Right ventricle myocardium inferior (tissue), 1 donor: ENCODE data around the gene TAF4B. TPM values are rescaled to one million over a fixed set of nuclear protein-coding genes. Genes with fewer than 3 reads are reported as not detected.
"Not testable (repeated sequence)": the region's sequence is repeated elsewhere in the genome, so short reads cannot be mapped to it uniquely, and the experiment has no call there.

ENCODE experiments used
- ATAC-seq: fragments of 200-7000 bp; cut with Tn5 transposase; one replicate; pipeline ENCODE4 v1.9.1; 2020; ENCODE audit warnings: mild to moderate bottlenecking, moderate library complexity
- DNase-seq: peaks from one replicate; pipeline ENCODE4 v3.0.0; 2021; ENCODE audit errors: missing footprints
- intact Hi-C: fragments of 100-400 bp; cut with DNase I; formaldehyde crosslinking; loops from one replicate; pipeline ENCODE4 v1.11.0; 2022
- long read RNA-seq: library from polyadenylated mRNA; unstranded; transcript quantifications from one replicate; pipeline ENCODE4 v2.0.0, GENCODE V29; 2021
- total RNA-seq: library from RNA; stranded (reverse); fragmentation: NEBNext Ultra II Directional; extraction: Animal tissue kit (Norgen Biotek cat#: 25700); gene quantifications from one replicate; pipeline ENCODE4 v1.2.1, GENCODE V29; 2021
- donor health status: DM: no; HTN: yes; CAD: no; lungs with severe emphysema.

The TAF4B gene, protein sequence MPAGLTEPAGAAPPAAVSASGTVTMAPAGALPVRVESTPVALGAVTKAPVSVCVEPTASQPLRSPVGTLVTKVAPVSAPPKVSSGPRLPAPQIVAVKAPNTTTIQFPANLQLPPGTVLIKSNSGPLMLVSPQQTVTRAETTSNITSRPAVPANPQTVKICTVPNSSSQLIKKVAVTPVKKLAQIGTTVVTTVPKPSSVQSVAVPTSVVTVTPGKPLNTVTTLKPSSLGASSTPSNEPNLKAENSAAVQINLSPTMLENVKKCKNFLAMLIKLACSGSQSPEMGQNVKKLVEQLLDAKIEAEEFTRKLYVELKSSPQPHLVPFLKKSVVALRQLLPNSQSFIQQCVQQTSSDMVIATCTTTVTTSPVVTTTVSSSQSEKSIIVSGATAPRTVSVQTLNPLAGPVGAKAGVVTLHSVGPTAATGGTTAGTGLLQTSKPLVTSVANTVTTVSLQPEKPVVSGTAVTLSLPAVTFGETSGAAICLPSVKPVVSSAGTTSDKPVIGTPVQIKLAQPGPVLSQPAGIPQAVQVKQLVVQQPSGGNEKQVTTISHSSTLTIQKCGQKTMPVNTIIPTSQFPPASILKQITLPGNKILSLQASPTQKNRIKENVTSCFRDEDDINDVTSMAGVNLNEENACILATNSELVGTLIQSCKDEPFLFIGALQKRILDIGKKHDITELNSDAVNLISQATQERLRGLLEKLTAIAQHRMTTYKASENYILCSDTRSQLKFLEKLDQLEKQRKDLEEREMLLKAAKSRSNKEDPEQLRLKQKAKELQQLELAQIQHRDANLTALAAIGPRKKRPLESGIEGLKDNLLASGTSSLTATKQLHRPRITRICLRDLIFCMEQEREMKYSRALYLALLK
- 1.2 TPM for total RNA-seq
- long read RNA-seq = 0 reads

DNA sequence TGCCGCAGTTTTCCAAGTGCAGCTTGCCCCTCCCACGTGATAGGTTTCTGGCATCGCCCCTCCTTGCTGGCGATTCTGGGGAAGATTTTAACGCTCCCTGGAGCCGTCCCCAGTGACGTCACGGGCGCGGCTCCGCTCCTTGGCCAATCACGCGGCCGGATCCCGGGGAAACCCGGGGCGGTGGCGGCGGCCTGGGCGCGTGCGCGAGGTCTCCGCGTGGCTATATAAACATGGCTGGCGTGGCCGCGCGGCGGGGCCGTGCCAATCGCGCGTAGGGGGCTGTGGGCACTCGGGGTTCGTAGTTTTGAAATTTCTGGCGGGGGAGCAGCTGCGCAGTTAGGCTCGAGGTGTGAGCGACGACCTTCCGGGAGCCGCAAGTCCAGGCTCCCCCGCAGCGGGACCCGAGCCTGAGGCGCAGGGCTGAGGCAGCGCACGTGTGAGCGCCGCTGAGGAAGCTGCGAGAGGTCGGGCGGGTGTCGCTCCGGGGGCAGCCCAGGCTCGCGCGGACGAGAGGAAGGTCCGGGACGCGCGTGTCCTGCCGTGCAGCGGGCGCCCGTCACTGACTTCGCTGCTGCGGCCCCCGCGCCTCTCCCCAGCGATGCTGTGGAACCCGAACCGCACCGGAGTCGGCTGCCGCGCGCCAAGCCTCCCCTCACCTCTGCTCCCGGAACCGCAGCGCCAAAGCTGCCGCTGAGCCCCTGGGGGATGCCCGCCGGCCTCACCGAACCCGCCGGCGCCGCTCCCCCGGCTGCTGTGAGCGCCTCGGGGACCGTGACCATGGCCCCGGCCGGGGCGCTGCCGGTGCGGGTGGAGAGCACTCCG, at the start of gene TAF4B:
Gene TAF4B, plus strand, starts transcription at position 217 of the 822 bp plus-strand sequence. Its CDS starts 489 bp downstream, at position 706.
- intact Hi-C loops = loop anchor here (2.0 to 10.0 kb wide), 2 partner anchors 136 to 202 kb away; partner anchors contain the start of gene SS18
- peak; percentile 96 for DNase-seq
- ATAC-seq = peak; percentile 99

DNA sequence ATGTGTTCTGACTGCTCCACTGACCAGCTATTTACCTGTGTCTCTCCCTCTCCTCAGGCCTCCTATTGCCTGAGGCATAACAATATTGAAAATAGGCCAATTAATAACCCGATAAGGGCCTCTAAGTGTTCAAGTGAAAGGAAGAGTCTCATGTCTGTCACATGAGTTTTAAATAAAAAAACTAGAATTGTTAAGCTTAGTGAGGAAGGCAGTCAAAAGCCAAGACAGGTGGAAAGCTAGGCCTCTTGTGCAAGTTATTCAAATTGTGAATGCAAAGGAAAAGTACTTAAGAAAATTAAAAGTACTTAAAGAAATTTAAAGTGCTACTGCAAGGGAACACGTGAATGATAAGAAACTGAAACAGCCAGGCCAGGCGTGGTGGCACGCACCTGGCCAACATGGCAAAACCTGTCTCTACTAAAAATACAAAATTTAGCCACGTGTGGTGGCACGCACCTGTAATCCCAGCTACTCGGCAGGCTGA, 44.9 kb upstream of the TAF4B start:
- ATAC-seq (no peak), DNase-seq (no peak)
- intact Hi-C loops = no loop called here

DNA sequence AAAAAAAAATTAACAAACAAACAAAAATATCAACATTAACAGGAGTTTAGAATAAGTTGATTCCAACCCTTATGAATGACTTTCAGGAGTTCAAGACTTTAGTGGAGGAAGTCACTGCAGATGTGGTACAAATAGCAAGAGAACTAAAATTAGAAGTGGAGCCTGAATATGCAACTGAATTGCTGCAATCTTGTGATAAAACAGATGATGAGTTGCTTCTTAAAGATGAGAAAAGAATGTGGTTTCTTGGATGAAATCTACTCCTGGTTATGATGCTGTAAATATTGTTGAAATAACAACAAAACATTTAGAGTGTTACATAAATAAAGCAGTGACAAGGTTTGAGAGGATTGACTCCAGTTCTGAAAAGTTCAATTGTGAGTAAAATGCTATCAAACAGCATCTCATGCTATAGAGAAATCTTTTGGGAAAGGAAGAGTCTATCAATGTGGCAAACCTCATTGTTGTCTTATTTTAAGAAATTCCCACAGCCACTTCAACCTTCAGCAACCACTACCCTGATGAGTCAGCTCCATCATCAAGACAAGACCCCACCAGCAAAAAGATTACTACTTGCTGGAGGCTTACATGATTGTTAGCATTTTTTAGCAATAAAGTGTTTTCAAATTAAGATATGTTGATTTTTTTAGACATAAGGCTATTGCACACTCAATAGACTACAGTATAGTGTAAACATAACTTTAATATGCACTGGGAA, 42.7 kb upstream of the TAF4B start:
- ATAC-seq = no peak
- no peak for DNase-seq
- intact Hi-C loops = no loop called here

DNA sequence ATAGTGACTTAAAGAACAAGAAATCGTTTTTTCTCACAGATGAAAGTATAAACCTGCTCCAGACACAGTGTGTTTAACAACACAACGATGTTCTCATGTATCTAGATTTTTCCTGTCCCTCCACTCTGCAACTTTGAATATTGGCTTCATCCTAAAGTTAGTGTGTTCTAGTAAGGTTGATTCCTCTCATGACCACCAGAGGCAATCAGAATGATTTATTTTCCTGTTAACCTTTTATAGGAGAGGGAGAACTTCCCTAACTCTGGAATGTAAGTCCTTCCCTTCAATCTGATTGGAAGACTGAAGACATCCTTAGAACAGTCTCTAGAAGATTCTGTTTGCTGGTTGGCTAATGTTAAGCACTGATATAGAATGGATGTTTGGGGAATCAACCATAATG, 41.0 kb upstream of the TAF4B start:
- no peak for DNase-seq
- intact Hi-C loops = no loop called here
- no peak for ATAC-seq

DNA sequence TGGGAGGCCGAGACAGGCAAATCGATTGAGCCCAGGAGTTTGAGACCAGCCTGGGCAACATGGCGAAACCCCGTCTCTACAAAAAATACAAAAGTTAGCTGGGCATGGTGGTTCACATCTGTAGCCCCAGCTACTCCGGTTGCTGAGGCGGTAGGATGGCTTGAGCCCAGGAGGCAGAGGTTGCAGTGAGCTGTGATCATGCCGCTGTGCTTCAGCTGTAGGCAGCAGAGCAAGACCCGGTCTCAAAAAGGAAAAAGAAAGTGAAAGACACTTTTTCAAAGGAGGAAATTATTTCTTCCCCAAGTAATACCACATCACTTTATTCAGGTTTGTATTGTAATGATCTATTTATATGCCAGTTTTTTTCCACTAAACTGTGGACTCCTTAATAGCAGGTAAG, 35.7 kb upstream of the TAF4B start:
- intact Hi-C loops = no loop called here
- ATAC-seq (no peak), DNase-seq (no peak)

DNA sequence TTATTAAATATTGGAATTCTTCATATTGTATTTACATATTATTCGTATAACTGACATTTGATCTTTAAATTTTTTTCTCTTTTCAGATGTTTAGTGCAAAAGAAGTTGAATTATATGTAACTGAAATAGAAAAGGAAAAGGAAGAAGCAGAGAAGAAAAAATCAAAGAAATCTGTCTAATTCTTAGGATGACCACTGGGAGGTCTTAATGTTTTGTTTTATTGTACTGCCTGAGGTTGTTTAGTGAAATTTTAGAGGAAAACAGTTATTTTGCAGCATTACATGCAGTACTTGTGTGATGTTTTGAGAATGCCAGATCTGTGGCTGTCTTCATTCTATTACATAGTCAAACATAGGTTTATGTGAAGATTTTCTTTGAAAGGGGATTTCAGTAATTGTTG, 34.0 kb upstream of the TAF4B start:
- no peak for DNase-seq
- no peak for ATAC-seq
- intact Hi-C loops = no loop called here

DNA sequence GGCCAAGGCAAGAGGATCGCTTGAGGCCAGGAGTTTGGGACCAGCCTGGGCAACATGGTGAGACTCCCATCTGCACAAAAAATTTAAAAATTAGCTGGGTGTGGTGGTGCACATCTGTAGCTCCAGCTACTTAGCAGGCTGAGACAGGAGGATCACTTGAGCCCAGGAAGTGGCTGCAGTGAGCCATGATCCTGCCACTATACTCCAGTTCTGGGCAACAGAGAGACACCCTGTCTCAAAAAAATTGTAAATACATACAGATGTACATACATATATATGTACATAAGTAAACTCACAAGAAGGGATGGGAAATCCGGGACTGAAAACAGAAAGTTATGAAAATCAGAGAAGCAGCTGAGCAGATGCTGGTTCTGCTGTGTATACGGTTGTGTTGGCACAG, 29.6 kb upstream of the TAF4B start:
- no peak for ATAC-seq
- DNase-seq = no peak
- intact Hi-C loops = no loop called here

DNA sequence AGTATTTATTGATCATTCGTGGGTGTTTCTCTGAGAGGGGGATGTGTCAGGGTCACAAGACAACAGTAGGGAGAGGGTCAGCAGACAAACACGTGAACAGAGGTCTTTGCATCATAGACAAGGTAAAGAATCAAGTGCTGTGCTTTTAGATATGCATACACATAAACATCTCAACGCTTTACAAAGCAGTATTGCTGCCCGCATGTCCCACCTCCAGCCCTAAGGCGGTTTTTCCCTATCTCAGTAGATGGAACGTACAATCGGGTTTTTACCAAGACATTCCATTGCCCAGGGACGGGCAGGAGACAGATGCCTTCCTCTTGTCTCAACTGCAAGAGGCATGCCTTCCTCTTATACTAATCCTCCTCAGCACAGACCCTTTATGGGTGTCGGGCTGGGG, 24.2 kb upstream of the TAF4B start:
- intact Hi-C loops, DNase-seq, ATAC-seq: not testable (repeated sequence)

DNA sequence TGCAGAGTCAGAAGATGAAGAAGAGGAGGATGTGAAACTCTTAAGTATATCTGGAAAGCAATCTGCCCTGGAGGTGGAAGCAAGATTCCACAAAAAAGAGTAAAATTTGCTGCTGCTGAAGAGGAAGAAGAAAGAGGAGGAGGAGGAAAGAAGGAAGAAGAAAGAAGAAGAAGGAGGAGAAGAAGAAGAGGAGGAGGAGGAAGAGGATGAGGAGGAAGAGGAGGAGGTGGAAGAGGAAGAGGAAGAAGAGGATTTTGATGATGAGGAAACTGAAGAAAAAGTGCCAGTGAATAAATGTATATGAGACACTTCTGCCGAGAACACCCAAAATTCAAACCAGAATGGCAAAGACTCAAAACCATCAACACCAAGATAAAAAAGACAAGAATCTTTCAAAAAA, 20.9 kb upstream of the TAF4B start:
- ATAC-seq = no peak
- DNase-seq = no peak
- intact Hi-C loops = no loop called here

DNA sequence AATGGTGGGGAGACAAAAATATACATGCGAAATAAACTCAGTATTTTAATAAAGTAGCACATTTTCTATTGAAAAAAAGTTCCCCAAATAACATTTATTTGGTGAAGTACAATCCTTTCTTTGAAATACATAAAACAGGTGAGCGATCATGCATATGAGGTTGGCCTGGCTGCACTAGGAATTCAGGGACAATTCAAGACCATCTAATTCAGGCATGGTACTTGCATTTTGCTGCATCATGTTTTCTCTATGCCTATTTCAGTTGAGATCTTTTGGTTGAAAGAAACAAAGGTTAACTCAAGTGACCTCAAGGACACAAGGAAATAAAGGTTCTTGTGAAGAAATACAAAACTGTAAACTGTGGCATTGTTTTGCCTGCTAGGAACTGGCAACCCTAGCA, 19.8 kb upstream of the TAF4B start:
- DNase-seq (no peak), ATAC-seq (no peak)
- intact Hi-C loops = no loop called here

DNA sequence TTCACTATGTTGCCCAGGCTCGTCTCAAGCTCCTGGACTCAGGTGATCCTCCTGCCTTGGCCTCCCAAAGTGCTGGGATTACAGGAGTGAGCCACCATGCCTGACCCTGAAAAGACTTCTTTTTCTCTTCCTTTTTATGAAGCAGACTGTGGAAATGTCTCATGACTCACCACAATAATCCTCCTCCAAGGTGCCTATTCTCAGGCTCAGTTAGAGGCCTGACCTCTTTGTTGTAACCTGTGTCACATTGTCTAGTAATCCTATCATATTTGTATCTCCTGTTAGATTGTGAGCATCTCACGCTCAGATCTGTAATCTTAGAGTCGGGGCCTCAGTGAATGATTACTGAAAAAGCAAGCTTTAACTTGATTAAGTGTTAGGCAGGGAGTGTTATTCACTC, 18.3 kb upstream of the TAF4B start:
- intact Hi-C loops = no loop called here
- no peak for DNase-seq
- no peak for ATAC-seq

DNA sequence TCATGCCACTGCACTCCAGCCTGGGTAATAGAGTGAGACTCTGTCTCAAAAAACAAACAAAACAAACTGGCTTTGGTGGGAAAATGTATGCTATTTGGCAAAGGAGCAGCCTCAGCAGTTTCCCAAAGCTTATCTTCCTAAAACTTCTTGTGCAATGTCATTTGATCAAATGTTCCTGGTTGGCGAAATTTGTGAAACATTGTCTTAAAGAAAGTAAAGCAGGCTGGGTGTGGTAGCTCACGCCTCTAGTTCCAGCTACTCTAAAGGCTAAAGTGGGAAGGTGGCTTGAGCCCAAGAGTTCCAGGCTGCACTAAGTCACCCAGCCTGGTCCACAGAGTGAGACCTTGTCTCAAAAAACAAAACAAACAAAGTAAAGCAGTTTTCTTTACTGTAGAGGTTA, 17.3 kb upstream of the TAF4B start:
- DNase-seq = no peak
- intact Hi-C loops = no loop called here
- ATAC-seq = no peak

DNA sequence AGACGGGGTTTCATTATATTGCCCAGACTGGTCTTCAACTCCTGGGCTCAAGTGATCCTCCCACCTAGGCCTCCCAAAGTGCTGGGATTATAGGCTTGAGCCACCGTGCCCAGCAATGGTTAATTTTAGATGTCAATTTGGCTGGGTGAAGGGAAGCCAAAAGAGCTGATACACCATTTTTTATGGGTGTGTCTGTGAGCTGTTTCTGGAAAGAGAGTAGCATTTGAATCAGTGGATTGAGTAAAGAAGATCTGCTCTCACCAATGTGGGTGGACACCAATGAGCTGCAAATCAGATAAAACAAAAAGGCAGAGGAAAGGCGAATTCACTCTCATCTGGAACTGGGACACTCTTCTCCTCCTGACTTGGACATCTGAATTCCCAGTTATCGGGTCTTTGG, 16.1 kb upstream of the TAF4B start:
- DNase-seq = no peak
- intact Hi-C loops = no loop called here
- ATAC-seq = no peak

DNA sequence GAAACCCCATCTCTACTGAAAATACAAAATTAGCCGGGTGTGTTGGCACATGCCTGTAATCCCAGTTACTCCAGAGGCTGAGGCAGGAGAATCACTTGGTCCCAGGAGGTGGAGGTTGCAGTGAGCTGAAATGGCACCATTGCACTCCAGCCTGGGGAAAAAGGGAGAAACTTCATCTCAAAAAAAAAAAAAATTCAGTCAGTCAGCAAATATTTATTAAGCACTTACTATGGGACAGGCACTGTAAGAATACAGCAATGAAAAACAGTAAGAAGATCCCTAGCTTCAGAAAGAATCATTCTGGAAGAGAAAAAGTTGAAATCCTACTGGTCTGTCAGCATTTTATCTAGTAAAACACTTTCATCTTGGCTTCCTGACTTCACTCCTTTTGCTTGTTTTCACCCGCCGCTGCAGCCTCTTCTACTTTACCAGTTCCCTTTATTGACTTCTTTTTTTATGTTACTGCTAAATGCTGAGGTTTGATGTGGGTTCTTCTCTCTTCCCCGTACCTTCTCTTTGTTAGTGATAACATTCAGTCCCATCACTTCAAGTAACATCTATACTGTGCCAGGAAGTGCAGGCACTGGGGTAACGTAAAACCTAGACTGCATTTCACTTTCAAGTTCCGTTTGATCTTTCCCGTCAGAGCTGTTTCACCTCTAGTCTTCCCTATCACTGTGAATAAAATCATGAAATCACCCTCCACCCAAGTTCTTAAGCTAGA, 10.8 kb upstream of the TAF4B start:
- intact Hi-C loops = no loop called here
- DNase-seq = no peak
- no peak for ATAC-seq

DNA sequence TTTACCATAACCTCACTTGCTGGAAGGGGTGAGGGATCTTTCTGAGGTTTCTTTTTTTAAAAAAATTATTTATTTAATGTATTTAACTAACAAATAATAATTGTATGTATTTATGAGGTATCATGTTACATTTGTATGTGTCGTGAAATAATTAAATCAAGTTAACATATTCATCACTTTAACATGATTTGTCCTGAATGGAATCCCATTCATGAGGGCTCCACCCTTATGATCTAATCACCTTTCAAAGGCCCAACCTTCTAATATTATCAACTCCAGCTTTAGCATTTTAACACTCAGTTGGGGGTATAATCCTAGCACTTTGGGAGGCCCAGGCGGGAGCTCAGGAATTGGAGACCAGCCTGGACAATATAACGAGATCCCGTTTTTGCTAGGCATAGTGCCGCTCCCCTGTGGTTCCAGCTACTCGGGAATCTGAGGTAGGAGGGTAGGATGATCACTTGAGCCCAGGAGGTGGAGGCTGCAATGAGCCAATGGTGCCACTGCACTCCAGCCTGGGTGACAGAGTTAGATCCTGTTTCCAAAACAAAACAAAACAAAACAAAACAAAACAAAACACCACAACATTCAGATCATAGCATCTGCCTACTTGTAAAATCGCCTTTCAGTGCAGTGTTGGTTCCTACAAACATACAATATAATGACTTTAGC, 1.1 kb upstream of the TAF4B start:
- intact Hi-C loops = loop anchor here (10.0 kb wide), 1 partner anchor 200 kb away; no protein-coding TSS in a partner anchor
- ATAC-seq (no peak), DNase-seq (no peak)

DNA sequence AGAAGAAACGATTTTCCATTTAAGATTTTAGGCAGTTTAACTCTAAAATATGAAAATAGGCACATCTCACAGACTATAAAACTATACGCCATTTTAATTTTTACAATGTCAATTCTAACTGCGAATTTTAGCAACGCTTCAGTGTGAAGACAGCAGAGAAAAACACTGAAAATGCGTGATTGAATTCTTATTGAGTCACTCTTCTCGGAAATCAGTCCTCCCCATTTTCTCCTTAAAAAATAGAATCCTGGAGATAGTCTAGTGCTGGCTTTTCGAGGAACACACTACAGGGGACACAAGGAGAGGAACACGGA, 373 bp upstream of the TAF4B start:
- intact Hi-C loops = loop anchor here (2.0 to 10.0 kb wide), 2 partner anchors 135 to 201 kb away; partner anchors contain the start of gene SS18
- ATAC-seq (no peak), DNase-seq (no peak)

DNA sequence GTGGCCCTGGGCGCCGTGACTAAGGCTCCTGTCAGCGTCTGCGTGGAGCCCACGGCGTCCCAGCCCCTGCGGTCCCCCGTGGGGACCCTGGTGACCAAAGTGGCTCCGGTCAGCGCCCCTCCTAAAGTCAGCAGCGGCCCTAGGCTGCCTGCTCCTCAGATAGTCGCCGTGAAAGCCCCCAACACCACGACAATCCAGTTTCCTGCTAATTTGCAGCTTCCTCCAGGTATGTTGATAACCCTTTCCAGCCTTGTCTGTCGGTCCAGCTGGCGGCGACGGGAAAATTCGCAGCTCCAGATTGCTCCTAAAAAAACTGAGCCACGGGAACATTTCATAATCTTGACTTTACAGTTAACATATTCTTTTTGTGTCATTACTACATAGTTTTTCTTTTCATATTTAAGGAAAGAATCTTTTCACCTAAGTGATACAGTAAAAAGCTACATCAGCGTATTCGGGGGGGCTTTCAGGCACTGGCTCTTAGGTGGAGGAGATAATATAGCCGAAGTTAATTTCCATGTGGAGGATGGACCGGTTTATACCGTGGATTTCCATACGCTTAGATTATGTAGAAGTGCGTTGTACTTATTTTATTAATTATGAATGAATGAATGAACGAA, 916 bp downstream of the TAF4B start:
- intact Hi-C loops = loop anchor here (2.0 to 10.0 kb wide), 2 partner anchors 136 to 202 kb away; partner anchors contain the start of gene SS18
- no peak for ATAC-seq
- DNase-seq = no peak
